SH-SY5Y (cell line): Measurements from ENCODE around the gene WSB1.

Experiments used
- GATA2 ChIP-seq: IDR thresholded peaks from 2 replicates; pipeline ENCODE4 v1.6.1; 2011; ENCODE audit warnings: mild to moderate bottlenecking, low read depth, low read length
- GATA3 ChIP-seq: IDR thresholded peaks from 2 replicates; pipeline ENCODE4 v1.6.1; 2011; ENCODE audit warnings: low read depth, mild to moderate bottlenecking, low read length, moderate library complexity

GRCh38 chr17:27265333-27265732 lies 28.6 kb upstream of the WSB1 start:
- TF ChIP-seq GATA3: no peak
- no peak for TF ChIP-seq GATA2
